GM12801 (cell line): Measurements from ENCODE around the gene GRIK2.

Source experiments
- TF ChIP-seq, protein P1 (sequence below): IDR thresholded peaks from one replicate; pipeline ENCODE4 v1.5.1; 2011; ENCODE audit warnings: control low read depth; ENCODE audit not compliant: insufficient read length; ENCODE audit errors: extremely low read depth

Gene GRIK2

GRCh38 chr6:101458826-101459225, 65.3 kb downstream of the GRIK2 start:
- TF ChIP-seq, protein P1, sequence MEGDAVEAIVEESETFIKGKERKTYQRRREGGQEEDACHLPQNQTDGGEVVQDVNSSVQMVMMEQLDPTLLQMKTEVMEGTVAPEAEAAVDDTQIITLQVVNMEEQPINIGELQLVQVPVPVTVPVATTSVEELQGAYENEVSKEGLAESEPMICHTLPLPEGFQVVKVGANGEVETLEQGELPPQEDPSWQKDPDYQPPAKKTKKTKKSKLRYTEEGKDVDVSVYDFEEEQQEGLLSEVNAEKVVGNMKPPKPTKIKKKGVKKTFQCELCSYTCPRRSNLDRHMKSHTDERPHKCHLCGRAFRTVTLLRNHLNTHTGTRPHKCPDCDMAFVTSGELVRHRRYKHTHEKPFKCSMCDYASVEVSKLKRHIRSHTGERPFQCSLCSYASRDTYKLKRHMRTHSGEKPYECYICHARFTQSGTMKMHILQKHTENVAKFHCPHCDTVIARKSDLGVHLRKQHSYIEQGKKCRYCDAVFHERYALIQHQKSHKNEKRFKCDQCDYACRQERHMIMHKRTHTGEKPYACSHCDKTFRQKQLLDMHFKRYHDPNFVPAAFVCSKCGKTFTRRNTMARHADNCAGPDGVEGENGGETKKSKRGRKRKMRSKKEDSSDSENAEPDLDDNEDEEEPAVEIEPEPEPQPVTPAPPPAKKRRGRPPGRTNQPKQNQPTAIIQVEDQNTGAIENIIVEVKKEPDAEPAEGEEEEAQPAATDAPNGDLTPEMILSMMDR: no peak

GRCh38 chr6:101462576-101462975, 69.1 kb downstream of the GRIK2 start:
- TF ChIP-seq, protein P1: no peak

GRCh38 chr6:101465863-101466262, 72.4 kb downstream of the GRIK2 start:
- TF ChIP-seq, protein P1: no peak

GRCh38 chr6:101477436-101477835, 83.9 kb downstream of the GRIK2 start:
- TF ChIP-seq, protein P1: no peak

GRCh38 chr6:101478891-101479290, 85.4 kb downstream of the GRIK2 start:
- TF ChIP-seq, protein P1: no peak

DNA sequence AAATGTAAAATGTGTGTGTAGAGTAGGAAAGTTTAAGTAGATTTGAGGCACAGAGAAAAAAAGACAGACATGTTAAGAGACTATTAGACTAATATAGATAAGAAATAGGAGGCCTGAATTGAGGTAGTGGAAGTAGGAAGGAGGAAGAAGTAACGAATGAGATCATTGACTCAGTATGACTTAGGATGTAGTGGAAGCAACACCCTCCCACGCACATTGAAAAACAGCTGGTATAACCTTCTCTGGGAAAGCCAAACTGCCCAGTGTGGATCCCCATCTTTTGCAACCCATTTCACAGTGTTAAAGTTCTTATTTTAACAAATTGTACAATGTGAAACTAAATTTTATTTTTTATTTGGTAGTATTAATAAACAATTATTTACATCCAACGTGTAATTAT, 89.1 kb downstream of the GRIK2 start:
- TF ChIP-seq, protein P1: no peak

GRCh38 chr6:101484781-101485180, 91.3 kb downstream of the GRIK2 start:
- TF ChIP-seq, protein P1: no peak

GRCh38 chr6:101486124-101486523, 92.6 kb downstream of the GRIK2 start:
- TF ChIP-seq, protein P1: no peak
